GM18873 (cell line): ENCODE measurements around the gene HAUS1.

Experiments used
- ATAC-seq: cut with Tn5 transposase; IDR thresholded peaks from one replicate; pipeline ENCODE4 v1.9.1; 2021; ENCODE audit warnings: mild to moderate bottlenecking, moderate library complexity, moderate number of reproducible peaks; ENCODE audit not compliant: unreplicated experiment, low FRiP score

The HAUS1 gene

GRCh38 chr18:46104128-46104911 is at the start of gene HAUS1:
Gene HAUS1 (plus strand): TSS chr18:46104385. CDS start chr18:46104412, 27 bp downstream.
- ATAC-seq: peak; percentile 87

- no peak for ATAC-seq
Observed at GRCh38 chr18:46054956-46055837, 49.0 kb upstream of the HAUS1 start.

GRCh38 chr18:46055838-46056230 is 48.4 kb upstream of the HAUS1 start:
- ATAC-seq: no peak

- no peak for ATAC-seq
Observed at GRCh38 chr18:46060359-46060841, 43.8 kb upstream of the HAUS1 start.

- ATAC-seq: no peak
Observed at GRCh38 chr18:46061387-46061786, 42.8 kb upstream of the HAUS1 start.

GRCh38 chr18:46061796-46062195 is 42.4 kb upstream of the HAUS1 start:
- no peak for ATAC-seq

GRCh38 chr18:46062781-46063180 is 41.4 kb upstream of the HAUS1 start:
- no peak for ATAC-seq

GRCh38 chr18:46067438-46068007 is 36.7 kb upstream of the HAUS1 start:
- no peak for ATAC-seq

- no peak for ATAC-seq
Observed at GRCh38 chr18:46068763-46069162, 35.4 kb upstream of the HAUS1 start.

GRCh38 chr18:46069524-46069923 is 34.7 kb upstream of the HAUS1 start:
- no peak for ATAC-seq

GRCh38 chr18:46070232-46070631 is 34.0 kb upstream of the HAUS1 start:
- ATAC-seq: no peak

- ATAC-seq: no peak
Observed at GRCh38 chr18:46070815-46071652, 33.2 kb upstream of the HAUS1 start.

- ATAC-seq: no peak
Observed at GRCh38 chr18:46071653-46072375, 32.4 kb upstream of the HAUS1 start, which contains the start of gene PSTPIP2. Gene PSTPIP2 (minus strand): TSS chr18:46072260. CDS start chr18:46072188, 72 bp downstream.

- ATAC-seq: no peak
Observed at GRCh38 chr18:46072376-46072867, 31.8 kb upstream of the HAUS1 start.

- ATAC-seq: no peak
Observed at GRCh38 chr18:46072959-46073358, 31.2 kb upstream of the HAUS1 start.

GRCh38 chr18:46073474-46074331 is 30.5 kb upstream of the HAUS1 start:
- no peak for ATAC-seq

- no peak for ATAC-seq
Observed at GRCh38 chr18:46079336-46079735, 24.8 kb upstream of the HAUS1 start.

GRCh38 chr18:46080156-46080555 is 24.0 kb upstream of the HAUS1 start:
- no peak for ATAC-seq
